PC-9 (cell line): ENCODE data around the gene INMT.

Experiments
- CTCF ChIP-seq: fragments of 200-600 bp; sonication (generic); conservative IDR thresholded peaks from 2 replicates; pipeline ENCODE4 v1.6.1; 2017; ENCODE audit warnings: mixed run types, antibody characterized with exemption, mild to moderate bottlenecking, moderate library complexity
- EZH2 ChIP-seq: fragments of 200-600 bp; sonication (generic); IDR thresholded peaks from 2 replicates; pipeline ENCODE4 v1.8.0; 2017; ENCODE audit warnings: antibody characterized with exemption, low read depth

- TF ChIP-seq CTCF (peak; percentile 100), EZH2 (no peak)
Observed at GRCh38 chr7:30740417-30741181, 11.3 kb upstream of the INMT start.
